Right lobe of liver (tissue), 4 donors: Measurements from ENCODE around the gene TSC22D4.
"Not testable (repeated sequence)": the region's sequence is repeated elsewhere in the genome, so short reads cannot be mapped to it uniquely, and the experiment has no call there.

Experiments
- POLR2A ChIP-seq: fragments of 450-650 bp; IDR thresholded peaks from one replicate; pipeline ENCODE4 v1.6.1; 2017; ENCODE audit warnings: antibody characterized with exemption, mild to moderate bottlenecking
- TF ChIP-seq, protein P1 (sequence below), 4 donors: fragments of 200-600 bp in 3 of 4; fragments of 450-650 bp in 1 of 4; IDR thresholded peaks; one replicate each; pipeline versions ENCODE4 v1.5.1 to v1.8.0; 2016 to 2022; ENCODE audit warnings: antibody characterized with exemption in 4 of 4, mild to moderate bottlenecking in 2 of 4
- donor health status: DM: no; HTN: no; CAD: no.
- donor health status: DM: no; HTN: no; CAD: no.
- donor health status: DM: no; HTN: yes; CAD: no.

- TF ChIP-seq, protein P1, sequence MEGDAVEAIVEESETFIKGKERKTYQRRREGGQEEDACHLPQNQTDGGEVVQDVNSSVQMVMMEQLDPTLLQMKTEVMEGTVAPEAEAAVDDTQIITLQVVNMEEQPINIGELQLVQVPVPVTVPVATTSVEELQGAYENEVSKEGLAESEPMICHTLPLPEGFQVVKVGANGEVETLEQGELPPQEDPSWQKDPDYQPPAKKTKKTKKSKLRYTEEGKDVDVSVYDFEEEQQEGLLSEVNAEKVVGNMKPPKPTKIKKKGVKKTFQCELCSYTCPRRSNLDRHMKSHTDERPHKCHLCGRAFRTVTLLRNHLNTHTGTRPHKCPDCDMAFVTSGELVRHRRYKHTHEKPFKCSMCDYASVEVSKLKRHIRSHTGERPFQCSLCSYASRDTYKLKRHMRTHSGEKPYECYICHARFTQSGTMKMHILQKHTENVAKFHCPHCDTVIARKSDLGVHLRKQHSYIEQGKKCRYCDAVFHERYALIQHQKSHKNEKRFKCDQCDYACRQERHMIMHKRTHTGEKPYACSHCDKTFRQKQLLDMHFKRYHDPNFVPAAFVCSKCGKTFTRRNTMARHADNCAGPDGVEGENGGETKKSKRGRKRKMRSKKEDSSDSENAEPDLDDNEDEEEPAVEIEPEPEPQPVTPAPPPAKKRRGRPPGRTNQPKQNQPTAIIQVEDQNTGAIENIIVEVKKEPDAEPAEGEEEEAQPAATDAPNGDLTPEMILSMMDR (IDR thresholded peaks at IDR 0.05), result not testable (repeated sequence)
- TF ChIP-seq POLR2A, result not testable (repeated sequence)
Observed at GRCh38 chr7:100528108-100528866, 49.3 kb upstream of the TSC22D4 start.
